ENCODE data around the gene GGTA1. TPM values are rescaled to one million over a fixed set of nuclear protein-coding genes. Genes with fewer than 3 reads are reported as not detected.
A peak's percentile ranks its signal among the peaks of the same experiment; 100 is the strongest.

Gene GGTA1
- total and polyA plus RNA-seq, 10 donors, result 11.2 to 44.9 (median 23.3) TPM

DNA sequence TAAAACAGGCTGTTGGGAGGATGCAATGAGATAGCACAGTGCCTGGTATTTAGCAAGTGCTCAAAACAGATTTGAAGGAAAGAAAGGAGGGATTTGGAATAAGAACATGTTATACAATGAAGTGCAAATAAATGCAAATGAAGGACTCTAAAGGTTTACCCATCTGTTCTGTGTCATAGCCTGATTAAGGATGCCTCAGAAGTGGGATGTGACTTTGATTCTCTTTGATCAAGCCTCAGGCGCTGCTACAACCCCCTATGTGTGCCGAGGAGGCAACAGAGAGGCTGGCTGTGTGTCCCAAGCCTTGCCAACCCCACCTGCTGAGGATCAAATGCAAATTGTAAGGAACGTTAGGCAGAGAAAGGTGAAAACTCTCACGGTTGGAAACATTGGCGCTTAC, 27.2 kb downstream of the GGTA1 start:
- WGBS, 5 donors, result 84 to 94% (median 91%) methylated on average over 5 of the region's 5 CpGs
- H3K36me3 ChIP-seq, result no peaks in the 10 kb centered on the region
- TF ChIP-seq, protein P1, sequence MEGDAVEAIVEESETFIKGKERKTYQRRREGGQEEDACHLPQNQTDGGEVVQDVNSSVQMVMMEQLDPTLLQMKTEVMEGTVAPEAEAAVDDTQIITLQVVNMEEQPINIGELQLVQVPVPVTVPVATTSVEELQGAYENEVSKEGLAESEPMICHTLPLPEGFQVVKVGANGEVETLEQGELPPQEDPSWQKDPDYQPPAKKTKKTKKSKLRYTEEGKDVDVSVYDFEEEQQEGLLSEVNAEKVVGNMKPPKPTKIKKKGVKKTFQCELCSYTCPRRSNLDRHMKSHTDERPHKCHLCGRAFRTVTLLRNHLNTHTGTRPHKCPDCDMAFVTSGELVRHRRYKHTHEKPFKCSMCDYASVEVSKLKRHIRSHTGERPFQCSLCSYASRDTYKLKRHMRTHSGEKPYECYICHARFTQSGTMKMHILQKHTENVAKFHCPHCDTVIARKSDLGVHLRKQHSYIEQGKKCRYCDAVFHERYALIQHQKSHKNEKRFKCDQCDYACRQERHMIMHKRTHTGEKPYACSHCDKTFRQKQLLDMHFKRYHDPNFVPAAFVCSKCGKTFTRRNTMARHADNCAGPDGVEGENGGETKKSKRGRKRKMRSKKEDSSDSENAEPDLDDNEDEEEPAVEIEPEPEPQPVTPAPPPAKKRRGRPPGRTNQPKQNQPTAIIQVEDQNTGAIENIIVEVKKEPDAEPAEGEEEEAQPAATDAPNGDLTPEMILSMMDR (IDR thresholded peaks at IDR 0.05 in 8 of 11, conservative IDR thresholded peaks at IDR 0.05 in 3 of 11), result no peak
- TF ChIP-seq POLR2AphosphoS5 (IDR thresholded peaks at IDR 0.05), result no peak
- TF ChIP-seq POLR2A (IDR thresholded peaks at IDR 0.05), result no peak
- H3K4me3 ChIP-seq, result no peak overlapping the region
- H3K27ac ChIP-seq, result no peak overlapping the region
- peaks cover 0 to 11% (median 0%) of the 10 kb centered on the region in 7 donors for H3K27me3 ChIP-seq (replicated peaks in 1 of 7)
- intact Hi-C loops (cut with DNase I; ENCODE audit: low total_unique reads), result no loop called here
- no peaks in the 10 kb centered on the region for H3K4me1 ChIP-seq
- DNase-seq, result no peak
- H3K9me3 ChIP-seq, result no peaks in the 10 kb centered on the region

DNA sequence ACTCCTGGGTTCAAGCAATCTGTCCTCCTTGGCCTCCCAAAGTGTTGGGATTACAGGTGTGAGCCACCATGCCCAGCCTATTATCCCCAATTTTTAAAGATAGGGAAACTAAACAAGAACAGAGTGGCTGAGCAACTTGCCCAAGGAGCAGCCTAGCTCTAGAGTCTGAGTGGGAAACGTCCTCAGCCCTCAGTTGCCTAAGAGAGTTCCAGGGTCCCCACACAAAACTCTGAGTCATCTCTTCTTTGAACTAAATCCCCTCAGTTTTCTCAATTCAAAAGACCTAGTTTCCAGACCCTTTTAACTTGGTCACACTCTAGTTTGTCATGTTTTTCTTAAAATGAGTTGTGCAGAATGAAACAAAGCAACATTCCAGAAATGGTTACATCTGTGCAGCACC, 33.5 kb downstream of the GGTA1 start:
- peaks cover 0 to 15% (median 0%) of the 10 kb centered on the region in 7 donors for H3K27me3 ChIP-seq (replicated peaks in 1 of 7)
- 57 to 76% (median 68%) methylated on average over 1 of the region's 1 CpG for WGBS, 5 donors
- no peak overlapping the region for H3K4me3 ChIP-seq
- no peaks in the 10 kb centered on the region for H3K36me3 ChIP-seq
- no peak overlapping the region for H3K27ac ChIP-seq
- DNase-seq, result no peak
- peaks cover 0 to 12% (median 4%) of the 10 kb centered on the region in 6 donors for H3K4me1 ChIP-seq
- TF ChIP-seq POLR2AphosphoS5 (IDR thresholded peaks at IDR 0.05), result no peak
- TF ChIP-seq, protein P1 (IDR thresholded peaks at IDR 0.05 in 8 of 11, conservative IDR thresholded peaks at IDR 0.05 in 3 of 11), result no peak
- TF ChIP-seq POLR2A (IDR thresholded peaks at IDR 0.05), result no peak
- intact Hi-C loops (cut with DNase I; ENCODE audit: low total_unique reads), result no loop called here
- H3K9me3 ChIP-seq, result no peaks in the 10 kb centered on the region

DNA sequence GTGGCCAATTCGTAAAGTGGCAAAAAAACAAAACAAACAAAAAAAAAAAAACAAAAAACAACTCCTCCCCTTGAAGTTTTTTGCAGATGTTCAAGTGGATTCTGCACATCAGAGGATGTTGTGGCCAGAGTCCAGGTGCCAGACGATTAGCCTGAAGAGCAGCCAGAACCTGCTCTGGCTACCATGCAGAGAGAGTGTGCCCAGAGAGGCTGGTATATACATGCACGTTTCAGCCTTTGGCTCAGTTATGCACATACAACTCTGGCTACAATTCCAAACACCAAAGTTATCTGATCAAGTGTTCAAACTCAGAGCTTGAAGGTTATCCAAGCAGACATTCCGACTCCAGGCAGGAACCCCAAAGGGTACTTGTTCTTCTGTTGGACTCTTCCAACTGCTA, 34.7 kb downstream of the GGTA1 start:
- H3K36me3 ChIP-seq, result no peaks in the 10 kb centered on the region
- peaks cover 0 to 26% (median 0%) of the 10 kb centered on the region in 7 donors for H3K27me3 ChIP-seq (replicated peaks in 1 of 7)
- no peak overlapping the region for H3K4me3 ChIP-seq
- H3K4me1 ChIP-seq, result peaks cover 0 to 12% (median 4%) of the 10 kb centered on the region in 6 donors
- TF ChIP-seq POLR2AphosphoS5 (IDR thresholded peaks at IDR 0.05) (no peak), POLR2A (IDR thresholded peaks at IDR 0.05) (no peak)
- TF ChIP-seq, protein P1 (IDR thresholded peaks at IDR 0.05 in 8 of 11, conservative IDR thresholded peaks at IDR 0.05 in 3 of 11), result no peak
- no peak overlapping the region for H3K27ac ChIP-seq
- DNase-seq, result no peak
- 62 to 77% (median 71%) methylated on average over 4 of the region's 4 CpGs for WGBS, 5 donors
- no peaks in the 10 kb centered on the region for H3K9me3 ChIP-seq
- intact Hi-C loops (cut with DNase I; ENCODE audit: low total_unique reads), result loop anchor here (5.0 kb wide), 1 partner anchor 32 kb away; the partner anchor contains the start of gene GGTA1

DNA sequence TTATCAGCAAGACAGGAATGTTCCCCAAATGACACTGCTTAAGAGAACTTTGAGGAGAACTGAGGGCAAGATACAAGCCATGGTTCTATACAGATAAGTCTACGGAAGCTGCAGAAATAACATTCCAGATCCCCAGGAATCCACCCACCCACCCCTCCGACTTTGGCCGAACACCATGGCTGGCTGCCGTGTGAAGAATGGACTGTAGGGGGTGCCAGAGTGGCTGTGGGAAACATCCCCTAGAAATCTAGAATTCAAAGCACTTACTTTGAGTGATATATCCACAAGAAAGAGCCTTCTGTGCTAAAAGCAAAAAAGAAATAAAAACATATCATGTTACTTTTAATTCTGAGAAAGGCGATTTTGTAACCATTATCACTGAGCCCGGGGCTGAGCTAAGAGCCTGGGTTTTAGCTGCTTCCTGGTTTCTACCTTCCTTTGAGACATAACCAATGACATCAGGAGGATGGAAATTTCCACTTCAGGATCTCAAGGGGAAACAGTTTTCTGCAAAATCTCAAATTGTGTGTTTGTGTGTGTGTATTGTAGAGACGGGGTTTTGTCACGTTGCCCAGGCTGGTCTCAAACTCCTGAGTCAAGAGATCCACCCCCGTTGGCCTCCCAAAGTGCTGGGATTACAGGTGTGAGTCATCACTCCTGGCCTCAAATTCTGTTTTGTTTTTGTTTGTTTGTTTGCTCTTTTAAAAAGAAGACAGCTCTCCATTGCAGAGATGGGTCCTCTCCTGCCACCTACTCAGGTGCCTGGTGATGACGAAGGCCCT, 36.4 kb downstream of the GGTA1 start:
- intact Hi-C loops (cut with DNase I; ENCODE audit: low total_unique reads), result loop anchor here (5.0 kb wide), 1 partner anchor 34 kb away; the partner anchor contains the start of gene GGTA1
- Histone ChIP-seq H3K27me3 (replicated peaks in 1 of 7) (peaks cover 0 to 39% (median 0%) of the 10 kb centered on the region in 7 donors), H3K4me3 (no peak overlapping the region), H3K4me1 (peaks cover 0 to 12% (median 4%) of the 10 kb centered on the region in 6 donors), H3K36me3 (no peaks in the 10 kb centered on the region), H3K27ac (peak overlapping the region in 1 of 8 donors; percentile 50), H3K9me3 (no peaks in the 10 kb centered on the region)
- DNase-seq, result peak; percentile 79
- 37 to 46% (median 39%) methylated on average over 10 of the region's 10 CpGs for WGBS, 5 donors
- TF ChIP-seq, protein P1 (IDR thresholded peaks at IDR 0.05 in 8 of 11, conservative IDR thresholded peaks at IDR 0.05 in 3 of 11), result peak in 10 of 11 experiments; percentile 12 to 80 (median 66)
- no peak for TF ChIP-seq POLR2AphosphoS5 (IDR thresholded peaks at IDR 0.05)
